RWPE1 (cell line): Measurements from ENCODE around the gene HDAC4.

ENCODE experiments used
- CTCF ChIA-PET: fragments of 350-600 bp; sonication (Branson Sonifier 250); formaldehyde crosslinking; extraction: SDS; loops from one replicate; lab custom pipeline; 2021; lab: Yijun Ruan, JAX
- POLR2A ChIA-PET: fragments of 400-600 bp; formaldehyde crosslinking; extraction: SDS; loops from one replicate; lab custom pipeline; 2020; ENCODE audit warnings: antibody characterized with exemption; ENCODE audit not compliant: low non-redundant PET; lab: Yijun Ruan, JAX
- DNase-seq: peaks from one replicate; pipeline ENCODE4 v3.0.0; 2012; ENCODE audit warnings: low spot score
- H3K27ac ChIP-seq: fragments of 450-650 bp; 2 replicates; pipeline ENCODE4 v1.5.1; 2017
- CTCF ChIP-seq: fragments of 450-650 bp; conservative IDR thresholded peaks from 2 replicates; pipeline ENCODE4 v1.5.1; 2017; ENCODE audit warnings: low read depth, mild to moderate bottlenecking

HDAC4 gene

GRCh38 chr2:239108459-239108858 lies 292.4 kb downstream of the HDAC4 start:
- TF ChIP-seq CTCF = no peak
- CTCF ChIA-PET = interaction anchor here (0.6 kb wide), 1 partner anchor 49 kb away, joined by 3 read pairs; no protein-coding TSS in a partner anchor
- no peak for DNase-seq
- H3K27ac ChIP-seq = peak overlapping the region; percentile 57
- POLR2A ChIA-PET = no interaction called here

GRCh38 chr2:239107936-239108335 lies 292.9 kb downstream of the HDAC4 start:
- no peak for TF ChIP-seq CTCF
- CTCF ChIA-PET = no interaction called here
- POLR2A ChIA-PET = no interaction called here
- no peak for DNase-seq
- H3K27ac ChIP-seq = peak overlapping the region; percentile 57

GRCh38 chr2:239106966-239107365 lies 293.9 kb downstream of the HDAC4 start:
- H3K27ac ChIP-seq = no peak overlapping the region
- no peak for DNase-seq

GRCh38 chr2:239106314-239106908 lies 294.4 kb downstream of the HDAC4 start:
- no peak overlapping the region for H3K27ac ChIP-seq
- peak; percentile 78 for DNase-seq
- TF ChIP-seq CTCF = peak; percentile 65
- POLR2A ChIA-PET = interaction anchor here (0.6 kb wide), 1 partner anchor 141 kb away, joined by 4 read pairs; no protein-coding TSS in a partner anchor
- CTCF ChIA-PET = interaction anchor here (0.5 to 1.8 kb wide), 4 partner anchors 36 to 1593 kb away, joined by 3 to 9 read pairs (median 4); no protein-coding TSS in a partner anchor

More at GRCh38 chr2:239106966-239107365, 293.9 kb downstream of the HDAC4 start:
- ChIA-PET CTCF (interaction anchor here (1.4 to 1.8 kb wide), 2 partner anchors 71 to 258 kb away, joined by 5 to 9 read pairs; no protein-coding TSS in a partner anchor), POLR2A (no interaction called here)
- no peak for TF ChIP-seq CTCF

- no peak overlapping the region for H3K27ac ChIP-seq
- TF ChIP-seq CTCF = no peak
- POLR2A ChIA-PET = no interaction called here
- no peak for DNase-seq
- CTCF ChIA-PET = interaction anchor here (0.6 to 1.8 kb wide), 3 partner anchors 69 to 784 kb away, joined by 3 to 9 read pairs (median 3); no protein-coding TSS in a partner anchor
Observed at GRCh38 chr2:239105234-239105633, 295.6 kb downstream of the HDAC4 start.

- ChIA-PET CTCF (interaction anchor here (0.6 kb wide), 2 partner anchors 104 to 784 kb away, joined by 3 read pairs; no protein-coding TSS in a partner anchor), POLR2A (no interaction called here)
- no peak for TF ChIP-seq CTCF
- DNase-seq = no peak
- no peak overlapping the region for H3K27ac ChIP-seq
Observed at GRCh38 chr2:239104800-239105199, 296.0 kb downstream of the HDAC4 start.
